Activated CD4-positive, alpha-beta T cell treated with anti-CD3 and anti-CD28 coated beads for 48 hours (primary cell): ENCODE data around the gene NAA15.
A peak's percentile ranks its signal among the peaks of the same experiment; 100 is the strongest.
"Not testable (repeated sequence)": the region's sequence is repeated elsewhere in the genome, so short reads cannot be mapped to it uniquely, and the experiment has no call there.

Source experiments
- DNase-seq: peaks from one replicate; pipeline ENCODE4 v3.0.0-alpha.2; 2020

Gene NAA15

DNA sequence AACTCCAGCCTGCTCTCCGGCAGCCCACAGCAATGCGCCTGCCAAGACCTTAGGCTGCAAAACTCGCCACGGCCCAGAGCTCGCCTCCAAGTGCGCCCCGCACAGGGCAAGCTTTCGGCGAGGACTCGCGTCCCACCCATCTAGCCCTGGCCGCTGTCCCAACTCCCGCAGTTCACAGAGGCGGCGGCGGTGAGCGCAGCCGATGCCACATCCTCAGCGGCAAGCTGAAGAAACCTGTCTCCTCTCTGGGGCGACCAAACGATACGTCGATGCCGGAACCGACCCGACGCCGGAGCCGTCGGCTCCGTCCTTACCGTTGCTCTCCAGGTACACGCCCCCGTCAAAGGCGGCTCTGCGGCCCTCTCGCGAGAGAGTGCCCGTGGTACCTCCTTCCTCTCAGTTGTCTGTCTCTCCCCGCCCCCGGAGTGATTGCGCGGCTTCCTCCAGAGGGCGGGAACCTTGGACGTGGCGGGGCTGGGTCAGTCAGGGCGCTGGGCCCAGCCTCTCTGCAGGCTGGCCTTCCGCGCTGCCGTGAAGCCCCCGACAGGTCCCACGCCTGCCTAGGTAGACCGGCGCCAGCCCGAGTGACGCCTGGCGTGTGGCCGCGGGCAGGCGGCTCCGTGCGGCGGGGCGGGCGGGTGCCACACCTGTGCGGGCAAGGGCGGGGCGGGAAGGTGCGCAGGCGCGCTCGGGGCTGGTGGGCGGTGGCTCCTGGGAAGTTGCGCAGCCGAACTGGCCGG is 152.2 kb downstream of the NAA15 start:
- DNase-seq, result peak; percentile 98

DNA sequence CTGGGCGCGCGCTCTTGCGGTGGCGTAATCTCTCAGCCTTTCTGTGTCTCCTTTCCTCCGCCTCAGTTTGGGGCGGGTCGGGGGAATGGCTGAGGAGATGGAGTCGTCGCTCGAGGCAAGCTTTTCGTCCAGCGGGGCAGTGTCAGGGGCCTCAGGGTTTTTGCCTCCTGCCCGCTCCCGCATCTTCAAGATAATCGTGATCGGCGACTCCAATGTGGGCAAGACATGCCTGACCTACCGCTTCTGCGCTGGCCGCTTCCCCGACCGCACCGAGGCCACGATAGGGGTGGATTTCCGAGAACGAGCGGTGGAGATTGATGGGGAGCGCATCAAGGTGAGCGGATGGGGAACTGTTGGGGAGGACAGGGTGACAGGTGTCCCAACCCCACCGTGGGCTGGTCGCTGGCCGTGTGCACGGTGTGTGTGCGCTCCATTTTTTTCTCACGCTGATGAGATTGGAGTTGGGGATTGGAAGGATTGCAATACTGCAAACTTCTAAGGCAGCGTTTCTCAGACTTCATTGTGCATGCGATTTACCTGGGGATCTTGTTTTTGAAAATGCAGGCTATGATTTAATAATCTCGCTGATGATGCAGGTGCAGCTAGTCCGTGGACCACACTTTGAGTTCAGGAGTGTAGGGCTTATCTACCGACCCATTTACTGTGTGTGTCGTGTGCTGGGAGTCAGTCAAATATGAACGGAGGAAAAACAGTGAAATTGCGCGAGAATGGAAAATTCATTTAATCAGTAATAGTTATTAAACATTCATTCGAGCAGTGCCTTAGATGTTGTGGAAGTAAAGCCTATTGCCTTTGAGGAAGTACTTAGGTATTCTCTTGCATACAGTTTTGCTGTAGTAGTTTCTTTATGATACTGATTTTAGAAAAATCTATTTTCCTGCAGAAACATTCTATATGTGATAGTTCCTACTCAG is 153.1 kb downstream of the NAA15 start, which contains the start of gene RAB33B:
Gene RAB33B, plus strand, starts transcription at position 11 of the 935 bp plus-strand sequence. Its CDS starts 75 bp downstream, at position 86.
- DNase-seq, result no peak

DNA sequence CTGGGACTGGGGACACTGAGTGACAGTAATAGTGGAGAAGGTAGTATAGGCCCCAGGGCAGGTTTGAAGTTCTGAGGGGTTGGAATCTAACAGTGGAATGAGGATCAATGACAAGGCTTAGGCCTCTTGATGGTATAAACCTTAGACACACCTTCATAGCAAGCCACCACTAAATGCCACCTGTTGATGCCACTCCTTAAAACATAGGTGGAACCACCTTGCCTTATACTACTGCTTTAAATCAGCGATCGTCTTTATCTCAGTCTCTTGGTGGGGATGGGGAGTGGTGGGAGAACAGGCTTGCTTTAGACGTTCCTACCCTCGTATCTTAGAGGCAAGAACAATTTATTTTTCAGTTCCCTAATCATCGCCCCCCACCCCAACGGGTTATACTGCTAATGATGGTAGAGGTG is 153.8 kb downstream of the NAA15 start:
- DNase-seq, result no peak

DNA sequence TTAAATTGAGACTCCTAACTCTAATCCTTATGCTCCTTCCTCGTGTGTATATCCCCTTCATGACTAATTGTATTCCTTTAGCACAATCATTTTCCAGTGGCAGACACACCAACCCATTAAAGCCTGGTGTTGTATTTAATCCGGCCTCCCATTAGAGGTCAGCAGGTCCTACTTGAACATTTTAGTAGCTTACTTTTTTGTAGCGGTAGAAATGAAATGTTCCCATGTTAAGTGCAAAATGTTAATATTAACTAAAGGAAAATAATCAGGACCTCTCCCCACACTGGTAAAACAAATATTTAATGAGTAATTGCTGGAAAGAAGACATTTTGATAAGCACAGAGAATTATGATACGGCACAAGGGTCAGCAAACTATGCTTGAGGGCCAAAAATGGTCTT is 156.0 kb downstream of the NAA15 start:
- no peak for DNase-seq

DNA sequence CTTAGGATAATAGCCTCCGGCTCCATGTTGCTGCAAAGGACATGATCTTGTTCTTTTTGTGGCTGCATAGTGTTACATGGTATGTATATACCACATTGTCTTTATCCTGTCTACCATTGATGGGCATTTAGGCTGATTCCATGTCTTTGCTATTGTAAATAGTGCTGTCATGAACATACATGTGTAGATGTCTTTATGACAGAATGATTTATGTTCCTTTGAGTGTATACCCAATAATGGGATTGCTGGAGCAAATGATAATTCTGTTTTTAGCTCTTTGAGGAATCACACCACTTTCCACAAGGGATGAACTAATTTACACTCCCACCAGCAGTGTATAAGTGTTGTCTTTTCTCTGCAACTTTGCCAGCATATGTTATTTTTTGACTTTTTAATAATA is 157.2 kb downstream of the NAA15 start:
- DNase-seq, result no peak

DNA sequence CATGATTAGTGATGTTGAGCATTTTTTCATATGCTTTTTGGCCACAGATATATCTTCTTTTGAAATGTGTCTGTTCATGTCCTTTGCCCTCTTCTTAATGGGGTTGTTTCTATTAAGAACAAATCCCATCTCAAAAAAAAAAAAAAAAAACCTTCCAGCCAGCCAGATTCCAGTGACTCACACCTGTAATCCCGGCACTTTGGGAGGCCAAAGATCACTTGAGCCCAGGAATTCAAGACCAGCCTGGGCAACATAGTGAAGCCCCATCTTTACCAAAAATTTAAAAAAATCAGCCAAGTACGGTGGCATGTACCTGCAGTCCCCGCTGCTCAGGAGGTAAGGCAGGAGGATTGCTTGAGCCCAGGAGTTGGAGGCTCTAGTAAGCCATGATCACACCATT is 157.7 kb downstream of the NAA15 start:
- no peak for DNase-seq

DNA sequence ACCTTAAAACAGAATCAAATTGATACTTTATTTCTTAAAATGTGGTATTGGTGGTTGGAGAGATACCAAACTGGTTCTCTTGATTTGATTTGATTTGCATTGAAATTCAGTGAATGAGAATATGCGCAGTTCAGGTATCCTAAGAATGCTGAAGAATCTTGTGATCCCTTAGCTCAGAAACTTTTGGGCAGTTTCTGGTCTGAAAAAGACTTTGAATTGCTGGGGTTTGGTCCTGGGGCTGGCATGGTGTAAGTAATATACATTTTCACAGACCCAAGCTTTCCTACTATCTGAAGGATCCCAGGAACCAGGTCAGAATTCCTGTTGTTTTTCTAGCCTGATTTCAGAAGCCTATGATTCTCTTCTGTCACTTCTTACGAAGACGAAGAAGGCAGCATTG is 159.3 kb downstream of the NAA15 start:
- no peak for DNase-seq

DNA sequence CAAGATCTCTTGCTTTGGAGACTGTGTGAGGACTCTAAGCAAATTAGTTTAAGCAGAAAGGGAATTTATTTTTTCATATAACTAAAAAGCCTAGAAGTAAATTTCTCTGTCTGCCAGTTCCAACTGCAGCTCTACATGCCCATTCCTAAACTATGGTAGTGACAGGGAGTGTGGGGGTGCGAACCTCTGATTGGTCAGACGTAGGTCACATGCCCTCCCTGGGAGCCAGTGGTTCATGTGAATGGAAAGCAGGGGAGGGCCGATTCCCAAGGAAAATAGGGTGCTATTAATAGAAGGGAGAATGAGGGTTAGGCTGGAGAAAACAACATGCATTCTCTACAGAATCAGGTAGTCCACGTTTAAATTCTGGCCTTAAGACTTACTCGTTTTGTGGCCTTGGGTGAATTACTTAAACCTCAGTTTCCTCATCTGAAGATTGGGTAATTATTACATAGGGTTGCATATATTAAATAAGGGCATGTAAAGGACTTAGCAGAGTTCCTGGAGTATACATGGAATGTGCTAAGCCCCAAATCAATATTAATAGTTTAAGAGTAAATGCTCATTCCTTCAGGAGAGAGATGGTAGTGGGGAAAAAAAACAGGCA is 159.8 kb downstream of the NAA15 start:
- DNase-seq, result no peak

DNA sequence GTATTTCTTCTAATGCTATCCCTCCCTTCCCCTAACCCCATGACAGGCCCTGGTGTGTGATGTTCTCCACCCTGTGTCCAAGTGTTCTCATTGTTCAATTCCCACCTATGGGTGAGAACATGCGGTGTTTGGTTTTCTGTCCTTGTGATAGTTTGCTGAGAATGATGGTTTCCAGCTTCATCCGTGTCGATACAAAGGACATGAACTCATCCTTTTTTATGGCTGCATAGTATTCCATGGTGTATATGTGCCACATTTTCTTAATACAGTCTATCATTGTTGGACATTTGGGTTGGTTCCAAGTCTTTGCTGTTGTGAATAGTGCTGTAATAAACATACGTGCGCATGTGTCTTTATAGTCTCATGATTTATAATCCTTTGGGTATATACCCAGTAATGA is 163.2 kb downstream of the NAA15 start:
- DNase-seq, result not testable (repeated sequence)

DNA sequence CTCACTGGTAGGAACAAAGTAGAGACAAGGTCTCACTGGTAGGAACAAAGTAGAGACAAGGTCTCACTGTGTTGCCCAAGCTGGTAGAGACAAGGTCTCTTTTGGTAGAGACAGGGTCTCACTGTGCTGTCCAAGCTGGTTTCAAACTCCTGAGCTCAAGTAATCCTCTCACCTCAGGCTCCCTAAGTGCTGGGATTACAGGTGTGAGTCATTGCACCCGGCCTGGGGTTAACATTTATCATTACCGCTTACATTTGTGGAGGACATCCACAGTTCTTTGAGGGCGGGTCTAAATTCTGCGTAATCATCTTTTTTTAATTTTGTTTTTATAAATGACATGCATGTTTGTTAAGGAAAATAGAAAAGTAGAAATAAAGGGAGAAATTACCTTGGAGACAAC is 164.6 kb downstream of the NAA15 start:
- no peak for DNase-seq

DNA sequence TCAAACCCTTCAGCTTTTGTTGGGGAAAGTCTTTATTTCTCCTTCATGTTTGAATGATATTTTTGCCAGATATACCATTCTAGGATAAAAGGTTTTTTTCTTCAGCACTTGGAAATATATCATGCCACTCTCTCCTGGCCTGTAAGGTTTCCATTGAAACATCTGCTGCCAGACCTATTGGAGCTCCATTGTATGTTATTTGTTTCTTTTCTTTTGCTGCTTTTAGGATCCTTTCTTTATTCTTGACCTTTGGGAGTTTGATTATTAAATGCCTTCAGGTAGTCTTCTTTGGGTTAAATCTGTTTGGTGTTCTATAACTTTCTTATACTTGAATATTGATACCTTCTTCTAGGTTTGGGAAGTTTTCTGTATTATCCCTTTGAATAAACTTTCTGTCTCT is 167.5 kb downstream of the NAA15 start:
- DNase-seq, result not testable (repeated sequence)

DNA sequence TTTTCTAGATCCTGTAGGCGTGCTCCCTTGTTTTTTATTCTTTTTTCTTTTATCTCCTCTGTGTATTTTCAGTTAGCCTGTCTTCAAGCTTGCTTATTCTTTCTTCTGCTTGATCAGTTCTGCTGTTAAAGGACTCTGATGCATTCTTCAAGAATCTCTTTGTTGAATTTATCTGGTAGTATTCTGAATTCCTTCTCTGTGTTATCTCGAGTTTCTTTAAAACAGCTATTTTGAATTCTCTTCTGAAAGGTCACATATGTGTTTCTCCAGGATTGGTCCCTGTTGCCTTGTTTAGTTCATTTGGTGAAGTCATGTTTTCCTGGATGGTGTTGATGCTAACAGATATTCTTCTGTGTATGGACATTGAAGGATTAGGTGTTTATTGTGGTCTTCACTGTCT is 167.9 kb downstream of the NAA15 start:
- no peak for DNase-seq
